HG03378 (cell line): ENCODE data around the gene AHI1.

Experiments
- ATAC-seq: cut with Tn5 transposase; IDR thresholded peaks from one replicate; pipeline ENCODE4 v1.9.1; 2021; ENCODE audit warnings: mild to moderate bottlenecking, moderate library complexity; ENCODE audit not compliant: unreplicated experiment

Gene AHI1

DNA sequence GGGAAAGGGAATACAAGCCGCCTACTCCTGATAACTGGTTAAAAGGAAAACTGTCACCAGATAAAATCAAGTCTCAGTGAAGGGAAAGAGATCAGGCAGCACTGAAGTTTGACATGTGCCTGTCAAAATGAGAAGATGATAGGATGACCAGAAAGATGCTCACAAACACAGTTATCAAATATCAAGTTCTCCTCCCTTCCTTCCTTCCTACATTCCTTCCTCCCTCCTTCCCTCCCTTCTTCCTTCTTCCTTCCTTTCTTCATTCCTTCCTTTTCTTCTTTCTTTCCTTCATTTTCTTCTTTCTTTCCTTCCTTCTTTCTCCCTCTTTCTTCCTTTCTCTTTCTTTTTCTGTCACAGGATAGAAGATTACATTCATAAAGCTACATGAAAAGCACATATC lies 261.2 kb downstream of the AHI1 start:
- no peak for ATAC-seq

DNA sequence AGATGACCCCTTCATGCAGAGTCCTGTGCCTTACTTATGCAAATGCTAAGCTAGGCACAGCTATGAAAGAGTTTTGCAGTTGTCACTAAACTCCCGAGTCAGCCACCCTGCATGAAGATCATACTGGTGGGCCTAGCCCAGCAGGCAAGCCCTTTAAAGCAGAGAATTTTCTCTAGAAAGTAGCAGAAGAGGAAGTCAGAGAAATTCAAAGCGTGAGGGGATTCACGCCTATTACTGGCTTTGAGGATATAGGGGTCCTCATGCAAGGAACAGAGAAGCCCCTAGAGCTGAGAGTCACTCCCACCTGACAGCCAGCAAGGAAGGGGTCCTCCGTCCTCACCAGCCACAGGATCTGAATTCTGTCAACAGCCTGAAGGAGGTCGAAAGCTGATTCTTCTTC lies 261.8 kb downstream of the AHI1 start:
- no peak for ATAC-seq

DNA sequence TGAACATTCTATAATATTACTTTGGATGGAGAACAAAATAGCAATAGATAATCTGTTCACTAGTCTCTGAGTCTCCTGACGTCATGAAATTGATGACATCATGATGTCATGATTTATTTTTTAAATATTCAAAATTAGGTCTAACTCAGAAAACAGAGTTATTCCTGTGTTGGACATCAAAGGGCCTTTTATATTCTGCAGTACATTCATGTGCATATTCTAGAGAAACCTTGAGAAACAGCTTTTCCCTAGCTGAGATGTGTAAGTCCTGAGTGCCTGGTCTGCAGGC lies 263.1 kb downstream of the AHI1 start:
- no peak for ATAC-seq

- peak; percentile 56 for ATAC-seq
Measured at GRCh38 chr6:135233686-135234491, 263.7 kb downstream of the AHI1 start.
